HG02798 (cell line): ENCODE data around the gene SPRY4.
"Not testable (repeated sequence)": the region's sequence is repeated elsewhere in the genome, so short reads cannot be mapped to it uniquely, and the experiment has no call there.

Source experiments
- ATAC-seq: cut with Tn5 transposase; IDR thresholded peaks from one replicate; pipeline ENCODE4 v1.9.1; 2021; ENCODE audit warnings: mild to moderate bottlenecking; ENCODE audit not compliant: unreplicated experiment, poor library complexity

SPRY4 gene, protein sequence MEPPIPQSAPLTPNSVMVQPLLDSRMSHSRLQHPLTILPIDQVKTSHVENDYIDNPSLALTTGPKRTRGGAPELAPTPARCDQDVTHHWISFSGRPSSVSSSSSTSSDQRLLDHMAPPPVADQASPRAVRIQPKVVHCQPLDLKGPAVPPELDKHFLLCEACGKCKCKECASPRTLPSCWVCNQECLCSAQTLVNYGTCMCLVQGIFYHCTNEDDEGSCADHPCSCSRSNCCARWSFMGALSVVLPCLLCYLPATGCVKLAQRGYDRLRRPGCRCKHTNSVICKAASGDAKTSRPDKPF

GRCh38 chr5:142324871-142325724 is at the start of gene SPRY4:
TSS of gene SPRY4 (minus strand) at chr5:142325021. CDS start at chr5:142315108, 9,913 bp downstream.
- ATAC-seq = peak; percentile 77

GRCh38 chr5:142368529-142368928 is 43.7 kb upstream of the SPRY4 start:
- ATAC-seq = no peak

DNA sequence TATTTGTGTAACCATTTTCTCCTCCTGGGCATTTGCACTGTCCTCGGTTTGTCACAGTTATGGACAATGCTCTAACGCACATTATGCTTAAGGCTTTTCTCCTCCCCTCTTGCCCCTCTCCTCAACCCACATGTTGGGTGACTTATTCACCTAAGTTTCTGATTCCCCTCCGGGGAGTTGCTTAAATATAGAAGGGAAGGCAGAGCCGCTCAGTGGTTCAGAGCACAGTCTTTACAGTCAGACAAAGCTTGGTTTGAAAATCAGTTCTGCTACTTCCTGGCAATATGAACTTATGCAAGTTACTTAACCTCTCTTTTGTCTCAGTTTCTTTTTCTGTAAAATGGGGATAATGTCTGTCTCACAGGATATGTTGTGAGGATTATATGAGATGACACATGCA is 41.2 kb upstream of the SPRY4 start:
- no peak for ATAC-seq

- ATAC-seq = peak; percentile 91
Measured at GRCh38 chr5:142364251-142365145, 39.7 kb upstream of the SPRY4 start.

DNA sequence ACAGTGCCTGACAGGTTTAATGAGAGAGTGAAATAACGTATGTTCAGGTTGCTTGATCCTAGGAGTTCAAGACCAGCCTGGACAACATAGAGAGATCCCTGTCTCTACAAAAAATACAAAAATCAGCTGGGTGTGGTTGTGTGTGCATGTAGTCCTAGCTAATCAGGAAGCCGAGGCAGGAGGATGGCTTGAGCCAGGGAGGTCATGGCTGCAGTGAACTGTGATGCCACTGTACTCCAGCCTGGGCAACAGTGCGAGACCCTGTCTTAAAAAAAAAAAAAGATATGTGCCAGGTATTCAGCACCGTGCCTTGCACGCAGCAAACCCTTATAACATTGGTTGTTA is 38.8 kb upstream of the SPRY4 start:
- no peak for ATAC-seq

- not testable (repeated sequence) for ATAC-seq
Measured at GRCh38 chr5:142362193-142362592, 37.4 kb upstream of the SPRY4 start.

GRCh38 chr5:142360607-142361120 is 35.8 kb upstream of the SPRY4 start:
- ATAC-seq = no peak

- ATAC-seq = no peak
Measured at GRCh38 chr5:142360051-142360498, 35.3 kb upstream of the SPRY4 start.

- no peak for ATAC-seq
Measured at GRCh38 chr5:142358648-142359047, 33.8 kb upstream of the SPRY4 start.

DNA sequence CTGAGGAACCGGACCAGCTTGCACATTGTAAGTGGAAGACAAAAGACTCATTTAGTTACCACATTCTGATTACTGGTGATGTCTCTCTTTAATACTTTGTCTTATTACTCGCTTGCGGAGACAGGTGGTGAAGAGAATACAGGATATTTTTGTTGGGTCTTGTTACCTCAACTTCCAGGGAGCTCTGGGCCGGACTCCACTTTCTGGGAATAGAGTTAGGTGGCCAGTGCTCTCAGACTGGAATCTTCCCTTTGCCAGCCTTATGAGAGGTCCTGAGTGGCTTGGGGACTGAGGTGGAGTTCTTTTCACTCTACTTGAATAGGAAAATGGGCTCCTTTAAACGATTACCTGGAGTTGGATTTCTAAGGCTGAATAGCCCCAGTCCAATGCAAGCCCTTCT is 33.3 kb upstream of the SPRY4 start:
- no peak for ATAC-seq

GRCh38 chr5:142357469-142358090 is 32.8 kb upstream of the SPRY4 start:
- ATAC-seq = no peak

- ATAC-seq = peak; percentile 95
Measured at GRCh38 chr5:142356716-142357468, 32.1 kb upstream of the SPRY4 start.

- no peak for ATAC-seq
Measured at GRCh38 chr5:142356349-142356715, 31.5 kb upstream of the SPRY4 start.

GRCh38 chr5:142353071-142353472 is 28.3 kb upstream of the SPRY4 start:
- no peak for ATAC-seq

GRCh38 chr5:142350021-142350420 is 25.2 kb upstream of the SPRY4 start:
- ATAC-seq = no peak

DNA sequence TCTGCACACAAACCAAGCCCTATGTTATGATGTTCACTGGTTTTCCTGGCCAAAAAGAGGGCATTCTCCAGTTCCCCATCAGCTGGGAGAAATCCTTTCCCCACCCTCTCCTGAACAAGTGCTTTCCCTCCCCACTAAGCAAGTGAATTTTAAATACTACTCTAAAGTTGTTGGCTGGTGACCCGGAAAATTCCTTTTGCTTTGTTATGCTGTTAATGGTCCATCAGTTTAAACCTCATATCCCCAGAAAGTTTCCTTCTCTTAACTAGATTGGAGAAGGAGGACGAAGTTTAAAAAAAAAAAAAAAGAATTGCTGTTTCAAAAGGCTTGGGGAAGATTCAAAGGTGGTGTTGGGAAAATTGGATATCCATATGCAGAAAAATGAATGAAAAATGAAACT is 21.9 kb upstream of the SPRY4 start:
- no peak for ATAC-seq

GRCh38 chr5:142344915-142345314 is 20.1 kb upstream of the SPRY4 start:
- not testable (repeated sequence) for ATAC-seq

DNA sequence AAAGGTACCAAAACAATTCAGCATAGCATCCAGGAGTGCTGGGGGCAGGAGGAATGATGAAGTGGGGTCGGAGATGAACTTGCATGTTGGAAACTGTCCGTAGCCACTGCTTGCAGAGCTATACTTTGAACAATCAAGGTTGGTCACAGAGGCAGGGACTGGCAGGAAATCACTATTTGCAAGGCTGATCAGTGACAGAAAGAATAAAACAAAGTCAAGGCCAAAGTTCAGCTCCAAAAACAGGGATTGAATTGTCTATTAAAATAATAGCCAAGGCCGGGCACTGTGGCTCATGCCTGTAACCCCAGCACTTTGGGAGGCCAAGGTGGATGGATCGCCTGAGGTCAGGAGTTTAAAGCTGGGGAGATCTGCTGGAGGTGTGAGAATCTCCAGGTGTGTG is 18.7 kb upstream of the SPRY4 start:
- no peak for ATAC-seq
